Middle frontal gyrus (tissue), 1 donor: ENCODE measurements around the gene CSN1S1.

ENCODE experiments used
- DNase-seq: peaks from one replicate; pipeline ENCODE4 v3.0.0-alpha.2; 2015; ENCODE audit warnings: low spot score; ENCODE audit errors: extremely low spot score

CSN1S1 gene

DNA sequence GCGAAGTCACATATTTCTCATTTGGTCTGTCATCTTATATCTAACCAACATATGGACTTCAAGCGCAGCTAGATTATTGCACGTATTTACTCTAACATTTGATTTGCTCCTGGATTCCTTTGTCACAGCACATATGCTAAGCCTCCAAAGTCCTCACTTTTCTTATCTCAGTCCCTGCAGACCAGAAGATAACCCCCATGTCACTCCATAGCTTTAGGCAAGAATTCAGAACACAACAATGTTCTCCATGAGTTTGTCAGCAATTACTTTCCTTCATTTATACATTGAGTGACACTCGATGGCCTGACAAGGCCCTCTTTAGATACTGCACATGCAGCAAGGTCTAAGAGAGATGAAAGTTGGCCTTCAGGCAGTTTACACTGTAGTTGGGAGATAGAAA, 60.1 kb downstream of the CSN1S1 start:
- DNase-seq, result no peak

DNA sequence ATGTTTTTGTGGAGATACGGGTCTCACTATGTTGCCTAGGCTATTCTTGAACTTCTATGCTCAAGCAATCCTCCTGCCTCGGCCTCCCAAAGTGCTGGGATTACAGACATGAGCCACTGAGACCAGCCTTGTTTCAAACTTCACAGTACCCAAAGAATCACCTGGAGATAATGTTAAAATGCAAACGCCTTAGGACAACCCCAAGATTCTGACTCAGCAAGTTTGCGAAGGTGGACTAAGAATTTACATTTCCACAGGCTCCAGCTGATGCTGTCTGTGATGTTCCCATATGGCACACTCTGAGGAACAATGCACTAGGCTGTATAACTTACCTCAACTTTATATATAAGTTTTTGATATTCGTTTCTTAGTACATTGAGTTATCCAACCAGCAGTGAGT, 63.9 kb downstream of the CSN1S1 start:
- DNase-seq, result no peak

GRCh38 chr4:69995526-69996016, 64.7 kb downstream of the CSN1S1 start, which contains the start of gene STATH:
Gene STATH, plus strand, starts transcription at chr4:69995966. Its CDS starts 2,472 bp downstream, at chr4:69998438.
- DNase-seq, result no peak
